Measurements from ENCODE around the gene SH3D19. TPM values are rescaled to one million over a fixed set of nuclear protein-coding genes. Genes with fewer than 3 reads are reported as not detected.

The SH3D19 gene
- total RNA-seq, 6 experiments from 2014 or later = 40.2 to 53.8 (median 46.9) TPM

- Histone ChIP-seq H3K4me1 (peaks cover 0 to 7% (median 0%) of the 10 kb centered on the region in 4 donors), H3K9me3 (no peaks in the 10 kb centered on the region), H3K36me3 (no peaks in the 10 kb centered on the region), H3K27me3 (no peaks in the 10 kb centered on the region), H3K4me3 (no peak overlapping the region), H3K27ac (peak overlapping the region in 1 of 3 donors; percentile 29)
- ATAC-seq (peak in 3 of 4 donors; percentile 50 to 68 (median 61)), DNase-seq (peak in 1 of 3 donors; percentile 23)
- WGBS (ENCODE audit: insufficient coverage, low coverage, low lambda C conversion rate, missing lambda C conversion rate) = 37% methylated on average over 4 of the region's 4 CpGs
- intact Hi-C loops (cut with DNase I) = no loop called here
- no peak for TF ChIP-seq CTCF (IDR thresholded peaks at IDR 0.05)
- no peak for TF ChIP-seq POLR2A (IDR thresholded peaks at IDR 0.05)
Observed at GRCh38 chr4:151267104-151267503, 58.3 kb downstream of the SH3D19 start.

- Histone ChIP-seq H3K4me3 (no peak overlapping the region), H3K36me3 (no peaks in the 10 kb centered on the region), H3K27me3 (no peaks in the 10 kb centered on the region), H3K4me1 (peaks cover 0 to 7% (median 0%) of the 10 kb centered on the region in 4 donors), H3K9me3 (no peaks in the 10 kb centered on the region), H3K27ac (no peak overlapping the region)
- intact Hi-C loops (cut with DNase I) = no loop called here
- DNase-seq = no peak
- TF ChIP-seq CTCF (IDR thresholded peaks at IDR 0.05) (no peak), POLR2A (IDR thresholded peaks at IDR 0.05) (no peak)
- no peak for ATAC-seq
- WGBS (ENCODE audit: insufficient coverage, low coverage, low lambda C conversion rate, missing lambda C conversion rate) = 57% methylated on average over 1 of the region's 1 CpG
Observed at GRCh38 chr4:151266497-151266896, 58.9 kb downstream of the SH3D19 start.

- Histone ChIP-seq H3K9me3 (no peaks in the 10 kb centered on the region), H3K27ac (no peak overlapping the region), H3K36me3 (no peaks in the 10 kb centered on the region), H3K4me3 (no peak overlapping the region), H3K27me3 (no peaks in the 10 kb centered on the region), H3K4me1 (peaks cover 0 to 7% (median 0%) of the 10 kb centered on the region in 4 donors)
- no peak for ATAC-seq
- TF ChIP-seq POLR2A (IDR thresholded peaks at IDR 0.05) (no peak), CTCF (IDR thresholded peaks at IDR 0.05) (no peak)
- no peak for DNase-seq
- intact Hi-C loops (cut with DNase I) = no loop called here
- 83% methylated on average over 1 of the region's 2 CpGs for WGBS (ENCODE audit: insufficient coverage, low coverage, low lambda C conversion rate, missing lambda C conversion rate)
Observed at GRCh38 chr4:151263455-151263854, 62.0 kb downstream of the SH3D19 start.

- intact Hi-C loops (cut with DNase I) = no loop called here
- 92% methylated on average over 2 of the region's 2 CpGs for WGBS (ENCODE audit: insufficient coverage, low coverage, low lambda C conversion rate, missing lambda C conversion rate)
- Histone ChIP-seq H3K36me3 (no peaks in the 10 kb centered on the region), H3K4me3 (no peak overlapping the region), H3K27me3 (no peaks in the 10 kb centered on the region), H3K9me3 (no peaks in the 10 kb centered on the region), H3K27ac (no peak overlapping the region), H3K4me1 (peaks cover 0 to 8% (median 0%) of the 10 kb centered on the region in 4 donors)
- ATAC-seq (no peak), DNase-seq (no peak)
- TF ChIP-seq POLR2A (IDR thresholded peaks at IDR 0.05) (no peak), CTCF (IDR thresholded peaks at IDR 0.05) (no peak)
Observed at GRCh38 chr4:151260526-151260925, 64.9 kb downstream of the SH3D19 start.

- 91% methylated on average over 1 of the region's 1 CpG for WGBS (ENCODE audit: insufficient coverage, low coverage, low lambda C conversion rate, missing lambda C conversion rate)
- ATAC-seq = no peak
- intact Hi-C loops (cut with DNase I) = no loop called here
- peaks cover 0 to 8% (median 0%) of the 10 kb centered on the region in 4 donors for H3K4me1 ChIP-seq
- no peak for DNase-seq
- no peaks in the 10 kb centered on the region for H3K36me3 ChIP-seq
- no peak overlapping the region for H3K4me3 ChIP-seq
- no peak for TF ChIP-seq CTCF (IDR thresholded peaks at IDR 0.05)
- TF ChIP-seq POLR2A (IDR thresholded peaks at IDR 0.05) = no peak
- no peak overlapping the region for H3K27ac ChIP-seq
- no peaks in the 10 kb centered on the region for H3K9me3 ChIP-seq
- no peaks in the 10 kb centered on the region for H3K27me3 ChIP-seq
Observed at GRCh38 chr4:151259752-151260151, 65.7 kb downstream of the SH3D19 start.
